ENCODE measurements around the gene MRPS22.

MRPS22 gene

GRCh38 chr3:139312959-139313358, 30.9 kb upstream of the MRPS22 start:
- H3K4me3 ChIP-seq (ENCODE audit: low read length) = no peak overlapping the region
- no peaks in the 10 kb centered on the region for H3K9me3 ChIP-seq (replicated peaks; ENCODE audit: low read length)
- H3K4me2 ChIP-seq (ENCODE audit: low read length) = no peak overlapping the region
- H3K36me3 ChIP-seq (ENCODE audit: insufficient read depth, low read length) = no peaks in the 10 kb centered on the region
- peaks cover 49% of the 10 kb centered on the region for H3K4me1 ChIP-seq (ENCODE audit: control insufficient read depth, insufficient read depth, low read length)
- no peaks in the 10 kb centered on the region for H3K27me3 ChIP-seq (ENCODE audit: control insufficient read depth, insufficient read depth, low read length)
- no peak overlapping the region for H3K9ac ChIP-seq (ENCODE audit: low read depth, low read length)

- Histone ChIP-seq H3K27me3 (ENCODE audit: control insufficient read depth, insufficient read depth, low read length) (no peaks in the 10 kb centered on the region), H3K4me1 (ENCODE audit: control insufficient read depth, insufficient read depth, low read length) (peaks cover 39% of the 10 kb centered on the region)
Observed at GRCh38 chr3:139313921-139314320, 29.9 kb upstream of the MRPS22 start.

GRCh38 chr3:139317215-139317614, 26.6 kb upstream of the MRPS22 start:
- no peaks in the 10 kb centered on the region for H3K9me3 ChIP-seq (replicated peaks; ENCODE audit: low read length)
- H3K36me3 ChIP-seq (ENCODE audit: insufficient read depth, low read length) = no peaks in the 10 kb centered on the region
- H3K4me3 ChIP-seq (ENCODE audit: low read length) = no peak overlapping the region
- peaks cover 10% of the 10 kb centered on the region for H3K4me1 ChIP-seq (ENCODE audit: control insufficient read depth, insufficient read depth, low read length)
- H3K4me2 ChIP-seq (ENCODE audit: low read length) = no peak overlapping the region
- no peaks in the 10 kb centered on the region for H3K27me3 ChIP-seq (ENCODE audit: control insufficient read depth, insufficient read depth, low read length)
- H3K9ac ChIP-seq (ENCODE audit: low read depth, low read length) = no peak overlapping the region

More at GRCh38 chr3:139313921-139314320, 29.9 kb upstream of the MRPS22 start:
- H3K4me3 ChIP-seq (ENCODE audit: low read length) = no peak overlapping the region
- H3K9ac ChIP-seq (ENCODE audit: low read depth, low read length) = no peak overlapping the region
- H3K36me3 ChIP-seq (ENCODE audit: insufficient read depth, low read length) = no peaks in the 10 kb centered on the region
- H3K4me2 ChIP-seq (ENCODE audit: low read length) = no peak overlapping the region
- H3K9me3 ChIP-seq (replicated peaks; ENCODE audit: low read length) = no peaks in the 10 kb centered on the region

GRCh38 chr3:139317660-139318430, 26.0 kb upstream of the MRPS22 start:
- Histone ChIP-seq H3K4me3 (ENCODE audit: low read length) (no peak overlapping the region), H3K9me3 (replicated peaks; ENCODE audit: low read length) (no peaks in the 10 kb centered on the region), H3K9ac (ENCODE audit: low read depth, low read length) (no peak overlapping the region), H3K4me1 (ENCODE audit: control insufficient read depth, insufficient read depth, low read length) (peaks cover 3% of the 10 kb centered on the region), H3K27me3 (ENCODE audit: control insufficient read depth, insufficient read depth, low read length) (no peaks in the 10 kb centered on the region), H3K4me2 (ENCODE audit: low read length) (no peak overlapping the region), H3K36me3 (ENCODE audit: insufficient read depth, low read length) (no peaks in the 10 kb centered on the region)

GRCh38 chr3:139318431-139318816, 25.4 kb upstream of the MRPS22 start:
- H3K9me3 ChIP-seq (replicated peaks; ENCODE audit: low read length) = no peaks in the 10 kb centered on the region
- no peak overlapping the region for H3K4me3 ChIP-seq (ENCODE audit: low read length)
- no peak overlapping the region for H3K4me2 ChIP-seq (ENCODE audit: low read length)
- no peaks in the 10 kb centered on the region for H3K36me3 ChIP-seq (ENCODE audit: insufficient read depth, low read length)
- no peak overlapping the region for H3K9ac ChIP-seq (ENCODE audit: low read depth, low read length)
- no peaks in the 10 kb centered on the region for H3K4me1 ChIP-seq (ENCODE audit: control insufficient read depth, insufficient read depth, low read length)
- H3K27me3 ChIP-seq (ENCODE audit: control insufficient read depth, insufficient read depth, low read length) = no peaks in the 10 kb centered on the region

- no peak overlapping the region for H3K4me3 ChIP-seq (ENCODE audit: low read length)
- H3K36me3 ChIP-seq (ENCODE audit: insufficient read depth, low read length) = no peaks in the 10 kb centered on the region
- H3K4me2 ChIP-seq (ENCODE audit: low read length) = no peak overlapping the region
- no peaks in the 10 kb centered on the region for H3K4me1 ChIP-seq (ENCODE audit: control insufficient read depth, insufficient read depth, low read length)
- no peaks in the 10 kb centered on the region for H3K27me3 ChIP-seq (ENCODE audit: control insufficient read depth, insufficient read depth, low read length)
- no peak overlapping the region for H3K9ac ChIP-seq (ENCODE audit: low read depth, low read length)
- no peaks in the 10 kb centered on the region for H3K9me3 ChIP-seq (replicated peaks; ENCODE audit: low read length)
Observed at GRCh38 chr3:139318826-139319225, 25.0 kb upstream of the MRPS22 start.

GRCh38 chr3:139319428-139320402, 24.1 kb upstream of the MRPS22 start:
- Histone ChIP-seq H3K9me3 (replicated peaks; ENCODE audit: low read length) (no peaks in the 10 kb centered on the region), H3K4me2 (ENCODE audit: low read length) (no peak overlapping the region), H3K4me1 (ENCODE audit: control insufficient read depth, insufficient read depth, low read length) (no peaks in the 10 kb centered on the region), H3K4me3 (ENCODE audit: low read length) (no peak overlapping the region), H3K9ac (ENCODE audit: low read depth, low read length) (no peak overlapping the region), H3K36me3 (ENCODE audit: insufficient read depth, low read length) (no peaks in the 10 kb centered on the region), H3K27me3 (ENCODE audit: control insufficient read depth, insufficient read depth, low read length) (no peaks in the 10 kb centered on the region)

- Histone ChIP-seq H3K4me1 (ENCODE audit: control insufficient read depth, insufficient read depth, low read length) (no peaks in the 10 kb centered on the region), H3K27me3 (ENCODE audit: control insufficient read depth, insufficient read depth, low read length) (no peaks in the 10 kb centered on the region), H3K9ac (ENCODE audit: low read depth, low read length) (no peak overlapping the region), H3K4me3 (ENCODE audit: low read length) (no peak overlapping the region), H3K9me3 (replicated peaks; ENCODE audit: low read length) (no peaks in the 10 kb centered on the region), H3K36me3 (ENCODE audit: insufficient read depth, low read length) (no peaks in the 10 kb centered on the region), H3K4me2 (ENCODE audit: low read length) (no peak overlapping the region)
Observed at GRCh38 chr3:139320551-139321309, 23.1 kb upstream of the MRPS22 start.

GRCh38 chr3:139322346-139322745, 21.5 kb upstream of the MRPS22 start:
- Histone ChIP-seq H3K9me3 (replicated peaks; ENCODE audit: low read length) (no peaks in the 10 kb centered on the region), H3K4me3 (ENCODE audit: low read length) (no peak overlapping the region), H3K9ac (ENCODE audit: low read depth, low read length) (no peak overlapping the region), H3K4me1 (ENCODE audit: control insufficient read depth, insufficient read depth, low read length) (no peaks in the 10 kb centered on the region), H3K36me3 (ENCODE audit: insufficient read depth, low read length) (no peaks in the 10 kb centered on the region), H3K27me3 (ENCODE audit: control insufficient read depth, insufficient read depth, low read length) (no peaks in the 10 kb centered on the region), H3K4me2 (ENCODE audit: low read length) (no peak overlapping the region)

- Histone ChIP-seq H3K9ac (ENCODE audit: low read depth, low read length) (no peak overlapping the region), H3K36me3 (ENCODE audit: insufficient read depth, low read length) (no peaks in the 10 kb centered on the region), H3K27me3 (ENCODE audit: control insufficient read depth, insufficient read depth, low read length) (no peaks in the 10 kb centered on the region), H3K9me3 (replicated peaks; ENCODE audit: low read length) (no peaks in the 10 kb centered on the region), H3K4me1 (ENCODE audit: control insufficient read depth, insufficient read depth, low read length) (no peaks in the 10 kb centered on the region), H3K4me3 (ENCODE audit: low read length) (no peak overlapping the region), H3K4me2 (ENCODE audit: low read length) (no peak overlapping the region)
Observed at GRCh38 chr3:139323146-139323545, 20.7 kb upstream of the MRPS22 start.

- H3K4me2 ChIP-seq (ENCODE audit: low read length) = no peak overlapping the region
- H3K9me3 ChIP-seq (replicated peaks; ENCODE audit: low read length) = no peaks in the 10 kb centered on the region
- H3K9ac ChIP-seq (ENCODE audit: low read depth, low read length) = no peak overlapping the region
- no peaks in the 10 kb centered on the region for H3K27me3 ChIP-seq (ENCODE audit: control insufficient read depth, insufficient read depth, low read length)
- H3K4me1 ChIP-seq (ENCODE audit: control insufficient read depth, insufficient read depth, low read length) = peaks cover 4% of the 10 kb centered on the region
- H3K4me3 ChIP-seq (ENCODE audit: low read length) = no peak overlapping the region
- H3K36me3 ChIP-seq (ENCODE audit: insufficient read depth, low read length) = no peaks in the 10 kb centered on the region
Observed at GRCh38 chr3:139324456-139324855, 19.4 kb upstream of the MRPS22 start.
